Kidney epithelial cell (primary cell): Measurements from ENCODE around the gene GNL1. TPM values are rescaled to one million over a fixed set of nuclear protein-coding genes. Genes with fewer than 3 reads are reported as not detected.
A peak's percentile ranks its signal among the peaks of the same experiment; 100 is the strongest.

Experiments
- DNase-seq: peaks from one replicate; pipeline ENCODE4 v3.0.0-alpha.2; 2010; ENCODE audit warnings: low read depth
- H3K27me3 ChIP-seq: 2 replicates; pipeline ENCODE4 v1.6.0; 2011; ENCODE audit warnings: low read length; ENCODE audit not compliant: control insufficient read depth, insufficient read depth
- H3K36me3 ChIP-seq: 2 replicates; pipeline ENCODE4 v1.5.1; 2011; ENCODE audit warnings: low read length; ENCODE audit not compliant: control insufficient read depth, insufficient read depth
- H3K4me3 ChIP-seq: 2 replicates; pipeline ENCODE4 v1.5.1; 2011; ENCODE audit warnings: low read depth, mild to moderate bottlenecking, control low read depth, low read length
- total RNA-seq: library from RNA; depleted of rRNA; stranded (reverse); fragments of >200 nt; gene quantifications from 2 replicates; pipeline ENCODE4 v1.2.3, GENCODE V29; 2015
- TF ChIP-seq, protein P1 (sequence below): IDR thresholded peaks from 2 replicates; pipeline ENCODE4 v1.5.1; 2011; ENCODE audit warnings: mild to moderate bottlenecking, moderate library complexity, low read length, control low read depth, inconsistent platforms; ENCODE audit not compliant: insufficient read depth, poor library complexity, severe bottlenecking

GNL1 gene
- total RNA-seq, 1 donor from 2014 or later, result 31.1 TPM

DNA sequence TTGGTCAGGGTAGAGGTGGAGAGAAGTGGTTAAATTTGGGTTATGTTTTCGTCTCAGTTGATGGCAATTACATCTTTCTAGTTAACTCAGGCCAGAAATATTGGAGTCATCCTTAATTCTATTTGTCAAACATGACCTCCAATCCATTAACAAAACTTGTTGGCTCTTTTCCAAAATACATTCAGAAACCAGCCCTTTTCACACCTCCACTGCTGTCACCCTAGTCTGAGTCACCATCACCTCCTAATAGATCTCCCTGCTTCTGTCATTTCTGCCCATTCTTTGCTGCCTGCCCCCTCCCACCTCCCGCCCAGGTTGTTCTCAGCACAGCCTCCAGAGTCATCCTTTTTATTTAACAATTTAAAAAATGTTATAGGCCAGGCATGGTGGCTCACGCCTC, 12.0 kb upstream of the GNL1 start:
- H3K27me3 ChIP-seq, result no peaks in the 10 kb centered on the region
- H3K36me3 ChIP-seq, result no peaks in the 10 kb centered on the region
- H3K4me3 ChIP-seq, result no peak overlapping the region
- DNase-seq, result no peak
- TF ChIP-seq, protein P1, sequence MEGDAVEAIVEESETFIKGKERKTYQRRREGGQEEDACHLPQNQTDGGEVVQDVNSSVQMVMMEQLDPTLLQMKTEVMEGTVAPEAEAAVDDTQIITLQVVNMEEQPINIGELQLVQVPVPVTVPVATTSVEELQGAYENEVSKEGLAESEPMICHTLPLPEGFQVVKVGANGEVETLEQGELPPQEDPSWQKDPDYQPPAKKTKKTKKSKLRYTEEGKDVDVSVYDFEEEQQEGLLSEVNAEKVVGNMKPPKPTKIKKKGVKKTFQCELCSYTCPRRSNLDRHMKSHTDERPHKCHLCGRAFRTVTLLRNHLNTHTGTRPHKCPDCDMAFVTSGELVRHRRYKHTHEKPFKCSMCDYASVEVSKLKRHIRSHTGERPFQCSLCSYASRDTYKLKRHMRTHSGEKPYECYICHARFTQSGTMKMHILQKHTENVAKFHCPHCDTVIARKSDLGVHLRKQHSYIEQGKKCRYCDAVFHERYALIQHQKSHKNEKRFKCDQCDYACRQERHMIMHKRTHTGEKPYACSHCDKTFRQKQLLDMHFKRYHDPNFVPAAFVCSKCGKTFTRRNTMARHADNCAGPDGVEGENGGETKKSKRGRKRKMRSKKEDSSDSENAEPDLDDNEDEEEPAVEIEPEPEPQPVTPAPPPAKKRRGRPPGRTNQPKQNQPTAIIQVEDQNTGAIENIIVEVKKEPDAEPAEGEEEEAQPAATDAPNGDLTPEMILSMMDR, result no peak

DNA sequence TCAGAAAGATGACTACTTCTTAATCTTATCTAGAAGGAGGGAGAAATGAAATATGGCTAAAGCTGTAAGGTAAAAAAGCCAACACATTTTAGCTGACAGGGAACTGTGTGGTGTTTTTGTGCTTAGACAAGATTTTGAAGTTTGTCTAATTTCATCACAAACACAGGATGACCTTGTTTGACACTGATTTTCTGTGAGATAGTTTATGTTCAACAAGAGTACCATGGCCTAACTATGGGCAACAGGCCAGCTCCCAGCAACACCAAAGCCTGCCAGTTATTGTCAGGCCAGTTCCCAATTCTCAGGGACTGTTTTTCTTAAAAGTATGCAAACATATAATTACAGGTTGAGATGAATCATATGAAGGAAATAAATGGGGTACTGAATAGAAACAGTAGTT, 9.5 kb upstream of the GNL1 start:
- H3K36me3 ChIP-seq, result peaks cover 1% of the 10 kb centered on the region
- H3K27me3 ChIP-seq, result no peaks in the 10 kb centered on the region
- H3K4me3 ChIP-seq, result no peak overlapping the region
- TF ChIP-seq, protein P1, result no peak
- no peak for DNase-seq

DNA sequence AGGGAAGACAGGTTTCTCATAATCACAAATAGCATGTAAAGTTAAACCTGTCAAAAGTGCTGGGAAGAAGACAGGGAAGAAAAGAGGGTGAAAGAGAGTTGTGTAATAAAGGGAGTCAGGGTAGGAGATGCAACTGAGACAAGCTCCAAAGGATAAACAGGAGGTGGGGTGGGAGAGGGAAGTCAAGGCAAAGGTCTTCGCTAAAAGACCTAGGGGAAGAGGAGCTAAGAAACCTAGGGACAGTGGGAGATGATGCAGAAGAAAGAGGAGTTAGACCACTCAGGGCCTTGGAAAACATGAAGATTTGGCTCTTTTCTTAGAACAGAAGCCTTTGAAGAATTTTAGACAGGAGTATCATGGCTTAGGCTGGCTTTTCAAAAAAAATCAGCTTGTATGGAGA, 7.8 kb upstream of the GNL1 start:
- Histone ChIP-seq H3K27me3 (no peaks in the 10 kb centered on the region), H3K4me3 (no peak overlapping the region), H3K36me3 (peaks cover 1% of the 10 kb centered on the region)
- DNase-seq, result no peak
- TF ChIP-seq, protein P1, result no peak

DNA sequence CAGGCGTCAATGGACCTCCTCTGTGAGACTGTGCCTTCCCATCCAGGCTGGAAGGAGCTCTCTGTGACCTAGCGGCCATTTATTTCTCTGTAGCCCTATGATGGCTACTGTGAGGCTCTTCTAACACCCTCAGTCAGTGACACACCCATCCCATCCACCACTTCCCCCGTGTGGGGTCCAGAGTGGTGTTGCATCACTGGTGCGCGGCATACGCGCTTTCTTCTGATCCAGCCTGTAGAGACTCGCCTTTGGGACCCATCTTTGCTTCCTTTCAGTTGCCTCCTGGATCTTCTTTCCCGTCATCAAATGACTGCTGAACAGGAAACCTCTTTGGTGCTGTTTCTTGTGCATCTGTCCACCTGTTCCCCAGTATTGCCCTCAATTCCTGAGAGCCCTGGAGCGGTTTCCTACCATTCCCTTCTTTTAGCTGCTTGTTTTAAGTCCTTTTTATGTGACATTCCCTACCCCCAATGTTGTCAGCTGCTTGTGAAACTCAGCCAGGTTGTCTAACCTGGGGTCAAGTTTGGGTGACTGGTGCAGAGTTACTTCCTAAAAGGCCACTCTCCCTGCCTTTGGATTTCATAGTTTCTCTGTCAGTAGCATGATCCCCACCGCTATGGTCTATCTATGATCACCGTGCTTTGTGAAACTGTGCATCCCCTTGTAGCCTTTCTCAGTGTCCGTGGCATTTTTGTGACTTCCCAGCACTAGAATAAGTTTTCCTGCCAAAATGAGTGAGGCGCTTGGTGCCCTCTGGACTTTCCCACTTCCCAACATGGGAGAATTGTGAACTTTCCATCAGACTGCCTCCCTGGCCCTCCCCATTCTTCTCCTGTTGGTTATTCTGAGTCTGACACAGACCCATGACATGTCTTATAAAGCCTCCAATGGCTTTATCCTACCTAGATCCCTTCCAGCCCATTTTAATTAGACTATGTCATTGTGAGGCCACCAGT, 6.5 kb upstream of the GNL1 start:
- no peak for DNase-seq
- TF ChIP-seq, protein P1, result no peak
- H3K4me3 ChIP-seq, result no peak overlapping the region
- H3K27me3 ChIP-seq, result no peaks in the 10 kb centered on the region
- H3K36me3 ChIP-seq, result peaks cover 1% of the 10 kb centered on the region

DNA sequence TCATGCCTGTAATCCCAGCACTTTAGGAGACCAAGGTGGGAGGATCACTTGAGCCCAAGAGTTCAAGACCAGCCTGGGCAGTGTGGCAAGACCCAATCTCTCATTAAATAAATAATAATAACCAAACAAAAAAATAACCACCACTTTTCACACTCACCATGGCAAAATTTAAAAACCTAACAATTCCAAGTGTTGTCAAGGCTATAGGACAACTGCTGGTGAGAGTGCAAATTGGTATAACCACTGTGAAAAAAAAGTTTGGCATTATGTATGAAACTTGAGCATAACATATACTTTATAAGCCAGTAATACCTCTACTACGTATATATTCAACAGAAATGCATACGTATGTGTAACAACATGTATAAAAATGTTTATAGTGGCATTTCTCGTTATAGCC, 4.6 kb upstream of the GNL1 start:
- peaks cover 1% of the 10 kb centered on the region for H3K36me3 ChIP-seq
- DNase-seq, result no peak
- TF ChIP-seq, protein P1, result no peak
- H3K27me3 ChIP-seq, result no peaks in the 10 kb centered on the region
- H3K4me3 ChIP-seq, result no peak overlapping the region

DNA sequence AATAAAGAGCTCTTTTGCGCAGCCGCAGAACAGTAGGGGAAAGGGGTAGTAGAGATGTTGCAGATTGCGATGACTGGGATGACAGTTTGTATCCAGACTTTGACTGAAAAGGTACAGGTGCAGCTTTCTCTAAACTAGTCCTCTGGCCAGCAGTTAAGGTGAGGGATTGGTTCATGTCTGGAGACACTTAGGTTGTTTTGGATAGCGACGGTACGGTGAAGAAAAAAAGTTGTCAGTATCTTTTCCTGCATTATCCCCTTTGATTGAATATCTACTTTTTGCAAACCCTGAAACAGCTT, 1.3 kb upstream of the GNL1 start:
- no peaks in the 10 kb centered on the region for H3K27me3 ChIP-seq
- peak overlapping the region; percentile 67 for H3K4me3 ChIP-seq
- DNase-seq, result no peak
- TF ChIP-seq, protein P1, result no peak
- H3K36me3 ChIP-seq, result peaks cover 2% of the 10 kb centered on the region
